Testis (tissue), 2 donors: ENCODE data around the gene LRP1B.

Experiments used
- POLR2A ChIP-seq: fragments of 450-650 bp; IDR thresholded peaks from one replicate; pipeline ENCODE4 v1.6.1; 2017; ENCODE audit warnings: antibody characterized with exemption, mild to moderate bottlenecking, moderate library complexity
- TF ChIP-seq, protein P1 (sequence below), 3 experiments: fragments of 450-650 bp in 2 of 3; fragments of 200-600 bp in 1 of 3; sonication (generic) in 1 of 3; IDR thresholded peaks; one replicate each; pipeline ENCODE4 v1.5.1; 2016 to 2019; ENCODE audit warnings: antibody characterized with exemption in 3 of 3, mild to moderate bottlenecking in 2 of 3, moderate library complexity in 1 of 3

DNA sequence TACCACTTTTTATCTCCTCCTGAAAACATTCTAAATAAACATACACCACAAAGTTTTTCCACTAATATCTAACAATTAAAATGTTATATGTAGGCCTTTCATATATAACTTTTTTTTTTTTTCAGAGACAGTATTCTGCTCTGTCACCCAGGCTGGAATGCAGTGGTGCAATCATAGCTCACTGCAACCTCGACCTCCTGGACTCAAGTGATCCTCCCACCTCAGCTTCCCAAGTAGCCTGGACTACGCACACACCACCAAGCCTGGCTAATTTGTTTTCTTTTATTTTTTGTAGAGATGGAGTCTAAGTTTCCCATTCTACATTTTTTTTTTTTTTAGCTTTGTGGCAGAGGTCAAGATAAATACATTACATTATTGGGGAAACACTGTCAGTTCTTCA is 1738.0 kb downstream of the LRP1B start:
- TF ChIP-seq, protein P1, sequence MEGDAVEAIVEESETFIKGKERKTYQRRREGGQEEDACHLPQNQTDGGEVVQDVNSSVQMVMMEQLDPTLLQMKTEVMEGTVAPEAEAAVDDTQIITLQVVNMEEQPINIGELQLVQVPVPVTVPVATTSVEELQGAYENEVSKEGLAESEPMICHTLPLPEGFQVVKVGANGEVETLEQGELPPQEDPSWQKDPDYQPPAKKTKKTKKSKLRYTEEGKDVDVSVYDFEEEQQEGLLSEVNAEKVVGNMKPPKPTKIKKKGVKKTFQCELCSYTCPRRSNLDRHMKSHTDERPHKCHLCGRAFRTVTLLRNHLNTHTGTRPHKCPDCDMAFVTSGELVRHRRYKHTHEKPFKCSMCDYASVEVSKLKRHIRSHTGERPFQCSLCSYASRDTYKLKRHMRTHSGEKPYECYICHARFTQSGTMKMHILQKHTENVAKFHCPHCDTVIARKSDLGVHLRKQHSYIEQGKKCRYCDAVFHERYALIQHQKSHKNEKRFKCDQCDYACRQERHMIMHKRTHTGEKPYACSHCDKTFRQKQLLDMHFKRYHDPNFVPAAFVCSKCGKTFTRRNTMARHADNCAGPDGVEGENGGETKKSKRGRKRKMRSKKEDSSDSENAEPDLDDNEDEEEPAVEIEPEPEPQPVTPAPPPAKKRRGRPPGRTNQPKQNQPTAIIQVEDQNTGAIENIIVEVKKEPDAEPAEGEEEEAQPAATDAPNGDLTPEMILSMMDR (IDR thresholded peaks at IDR 0.05), result no peak
- TF ChIP-seq POLR2A, result no peak
